K562 (cell line): ENCODE results near the gene NF1. TPM values are rescaled to one million over a fixed set of nuclear protein-coding genes. Genes with fewer than 3 reads are reported as not detected.

Experiments used
- ATAC-seq: fragments of 200-7000 bp; cut with Tn5 transposase; 3 replicates; pipeline ENCODE4 v1.9.1; 2020; ENCODE audit warnings: moderate library complexity
- BruUV-seq: library from RNA; stranded (reverse); fragments of 400-500 nt; replicated peaks from 2 replicates; lab custom pipeline; 2021; lab: Mats Ljungman, UMichigan
- CTCF ChIA-PET: fragments of 300-600 bp; formaldehyde crosslinking; extraction: SDS; loops from one replicate; lab custom pipeline; 2021; ENCODE audit warnings: low intra/inter-chr PET ratio; lab: Yijun Ruan, JAX
- POLR2A ChIA-PET: fragments of 300-600, 350-650 bp; sonication (Branson Sonifier 250); formaldehyde crosslinking; extraction: SDS; loops from one replicate; lab custom pipeline; 2021; ENCODE audit warnings: antibody characterized with exemption, inconsistent platforms; lab: Yijun Ruan, JAX
- DNase-seq, 4 experiments: peaks; one replicate each; pipeline versions ENCODE4 v3.0.0 to v3.0.0-alpha.2; 2011 to 2018; ENCODE audit warnings: low spot score in 3 of 4, mixed read lengths in 3 of 4; ENCODE audit errors: extremely low read depth in 1 of 4
- FAIRE-seq: peaks from 2 replicates; lab custom pipeline; 2011; peaks lifted over from hg19 to GRCh38; lab: Jason Lieb, UNC
- H2AFZ ChIP-seq: 2 replicates; pipeline ENCODE4 v1.6.0; 2011; ENCODE audit warnings: low read depth, low read length, control low read depth, inconsistent platforms
- H3K27ac ChIP-seq: fragments of 200-600 bp; 3 replicates; pipeline ENCODE4 v1.8.0; 2011; ENCODE audit warnings: low read depth, mild to moderate bottlenecking, control low read depth, inconsistent platforms, low read length, moderate library complexity, mixed read lengths; ENCODE audit errors: extremely low read depth
- H3K27me3 ChIP-seq, 2 experiments: fragments of 300-600 bp in 1 of 2; 2 replicates in 1 of 2; 3 replicates in 1 of 2; pipeline versions ENCODE4 v1.6.0 to v1.8.0; 2011; ENCODE audit warnings: inconsistent platforms in 2 of 2, low read length in 2 of 2, mild to moderate bottlenecking in 1 of 2, mixed read lengths in 1 of 2, moderate library complexity in 1 of 2; ENCODE audit not compliant: control insufficient read depth in 2 of 2, insufficient read depth in 2 of 2
- H3K36me3 ChIP-seq: fragments of 300-600 bp; 3 replicates; pipeline ENCODE4 v1.8.0; 2011; ENCODE audit warnings: mild to moderate bottlenecking, low read length, inconsistent platforms; ENCODE audit not compliant: control insufficient read depth, insufficient read depth
- H3K4me1 ChIP-seq, 2 experiments: fragments of 200-600 bp in 1 of 2; replicated peaks in 1 of 2; 2 replicates in 1 of 2; 3 replicates in 1 of 2; pipeline versions ENCODE4 v1.5.1 to v1.8.0; 2011; ENCODE audit warnings: inconsistent platforms in 2 of 2, low read length in 2 of 2, mild to moderate bottlenecking in 1 of 2, mixed read lengths in 1 of 2, moderate library complexity in 1 of 2; ENCODE audit not compliant: control insufficient read depth in 2 of 2, insufficient read depth in 2 of 2
- H3K4me2 ChIP-seq: 2 replicates; pipeline ENCODE4 v1.6.1; 2011; ENCODE audit warnings: low read length, control low read depth, inconsistent platforms, mixed read lengths; ENCODE audit not compliant: insufficient read depth
- H3K4me3 ChIP-seq: fragments of 200-600 bp; sonication (generic), shearing (Covaris generic); 2 replicates; pipeline ENCODE4 v1.5.1; 2016; ENCODE audit warnings: control low read depth, inconsistent platforms
- H3K79me2 ChIP-seq: fragments of 200-600 bp; 3 replicates; pipeline ENCODE4 v1.8.0; 2011; ENCODE audit warnings: low read length, inconsistent platforms; ENCODE audit not compliant: control insufficient read depth, insufficient read depth
- H3K9ac ChIP-seq, 2 experiments: 2 replicates each; pipeline versions ENCODE4 v1.6.0 to v1.6.1; 2011; ENCODE audit warnings: low read depth in 2 of 2, low read length in 2 of 2, control low read depth in 1 of 2, inconsistent platforms in 1 of 2, mild to moderate bottlenecking in 1 of 2, mixed read lengths in 1 of 2; ENCODE audit not compliant: insufficient read depth in 1 of 2
- H3K9me1 ChIP-seq: one replicate; pipeline ENCODE4 v1.6.0; 2011; ENCODE audit warnings: inconsistent platforms, mild to moderate bottlenecking, low read length, moderate library complexity; ENCODE audit not compliant: control insufficient read depth, insufficient read depth
- H3K9me3 ChIP-seq: replicated peaks from 2 replicates; pipeline ENCODE4 v1.5.1; 2011; ENCODE audit warnings: low read depth, low read length, inconsistent platforms; ENCODE audit not compliant: control insufficient read depth, insufficient read depth
- H4K20me1 ChIP-seq: replicated peaks from 2 replicates; pipeline ENCODE4 v1.6.1; 2011; ENCODE audit warnings: low read length, inconsistent platforms, mixed read lengths; ENCODE audit not compliant: control insufficient read depth, insufficient read depth
- ATF6 ChIP-seq: sonication (generic); formaldehyde crosslinking; IDR thresholded peaks from 2 replicates; pipeline ENCODE4 v1.4.0; 2020; ENCODE audit warnings: mild to moderate bottlenecking, missing genetic modification reagents
- BDP1 ChIP-seq: IDR thresholded peaks from 3 replicates; pipeline ENCODE4 v1.6.1; 2011; ENCODE audit not compliant: insufficient read length, insufficient read depth
- CHD2 ChIP-seq: IDR thresholded peaks from 2 replicates; pipeline ENCODE4 v1.6.1; 2011; ENCODE audit warnings: low read depth, low read length
- HCFC1 ChIP-seq: IDR thresholded peaks from 2 replicates; pipeline ENCODE4 v1.6.1; 2012; ENCODE audit warnings: low read depth, low read length, improper control_type of control experiment
- IFI16 ChIP-seq: fragments of 250-450 bp; sonication (Bioruptor Pico); IDR thresholded peaks from 2 replicates; pipeline ENCODE4 v2.1.2; 2022; ENCODE audit warnings: mild to moderate bottlenecking, inconsistent platforms
- KDM2B ChIP-seq: fragments of 250-450 bp; sonication (Bioruptor Pico); IDR thresholded peaks from 2 replicates; pipeline ENCODE4 v1.8.0; 2021; ENCODE audit warnings: mild to moderate bottlenecking, moderate library complexity
- KDM5B ChIP-seq: fragments of 200-600 bp; sonication (generic); IDR thresholded peaks from 2 replicates; pipeline ENCODE4 v1.6.1; 2012; ENCODE audit warnings: low read depth, mild to moderate bottlenecking, moderate library complexity, low read length, control low read depth, inconsistent platforms; ENCODE audit not compliant: insufficient replicate concordance
- MCM5 ChIP-seq: fragments of 450-650 bp; IDR thresholded peaks from 2 replicates; pipeline ENCODE4 v1.6.1; 2016; ENCODE audit warnings: low read depth
- NRF1 ChIP-seq, 2 experiments: fragments of 450-650 bp; IDR thresholded peaks in 1 of 2; conservative IDR thresholded peaks in 1 of 2; 2 replicates each; pipeline ENCODE4 v1.6.1; 2014; ENCODE audit warnings: mild to moderate bottlenecking in 2 of 2
- POLR2H ChIP-seq: IDR thresholded peaks from 2 replicates; pipeline ENCODE4 v1.6.1; 2016; ENCODE audit warnings: missing genetic modification characterization, low read depth, mild to moderate bottlenecking, control low read depth, missing compliant biosample characterization, moderate library complexity
- SAFB ChIP-seq: fragments of 200-400 bp; formaldehyde crosslinking; IDR thresholded peaks from 2 replicates; pipeline ENCODE4 v1.6.1; 2017; ENCODE audit warnings: low read depth, low read length, borderline replicate concordance
- SIX5 ChIP-seq, 2 experiments: IDR thresholded peaks; 2 replicates each; pipeline ENCODE4 v1.6.1; 2011; ENCODE audit warnings: low read length in 2 of 2, borderline replicate concordance in 1 of 2, low read depth in 1 of 2, mild to moderate bottlenecking in 1 of 2, moderate library complexity in 1 of 2; ENCODE audit not compliant: insufficient read depth in 1 of 2
- ZBTB17 ChIP-seq: fragments of 450-650 bp; formaldehyde crosslinking; IDR thresholded peaks from 2 replicates; pipeline ENCODE4 v1.4.0; 2020; ENCODE audit warnings: mild to moderate bottlenecking
- WGBS: fragments of 100-300 bp; shearing (Covaris generic); methylation state at CpG from one replicate; pipeline ENCODE4 v1.1.6; 2016; ENCODE audit warnings: low coverage, mixed read lengths; ENCODE audit not compliant: insufficient coverage; ENCODE audit errors: missing lambda C conversion rate; 5-methylcytosine and 5-hydroxymethylcytosine counted together
- in situ Hi-C: fragments of 300-500 bp; cut with MboI; formaldehyde crosslinking; loops from 4 replicates; pipeline ENCODE4 v1.15.0; 2018; ENCODE audit warnings: inconsistent platforms, mixed read lengths
- intact Hi-C: fragments of 100-400 bp; cut with micrococcal nuclease; formaldehyde crosslinking; loops from 2 replicates; pipeline ENCODE4 v1.14.2; 2022
- polyA plus RNA-seq, 8 experiments: library from polyadenylated mRNA; depleted of rRNA in 4 of 8; stranded (reverse) in 5 of 8; unstranded in 3 of 8; fragments of >200 nt; fragmentation: Nextera tagmentation in 2 of 8; fragmentation: Illumina TruSeq in 1 of 8; extraction: Ambion mirVana in 2 of 8; extraction: Trizol in 1 of 8; gene quantifications; 2 replicates each; pipeline versions ENCODE4 v1.2.1 to v1.2.3, GENCODE V29; 2011 to 2014; ENCODE audit warnings: inconsistent platforms in 1 of 8, missing spikeins in 1 of 8
- total RNA-seq, 7 experiments: library from RNA; depleted of rRNA in 6 of 7; stranded (reverse); fragments of >200 nt in 6 of 7; fragmentation: Illumina TruSeq in 2 of 7; extraction: Trizol in 2 of 7; gene quantifications; 2 replicates each; pipeline versions ENCODE4 v1.2.1 to v1.2.3, GENCODE V29; 2011 to 2021; ENCODE audit warnings: low replicate concordance in 1 of 7
- TF ChIP-seq, protein P1 (sequence below): fragments of 200-400 bp; formaldehyde crosslinking; IDR thresholded peaks from 2 replicates; pipeline ENCODE4 v1.6.1; 2017; ENCODE audit warnings: mild to moderate bottlenecking, low read depth, low read length, moderate library complexity
- TF ChIP-seq, protein P2 (sequence below): fragments of 450-650 bp; formaldehyde crosslinking; IDR thresholded peaks from 2 replicates; pipeline ENCODE4 v1.4.0; 2022; ENCODE audit warnings: mild to moderate bottlenecking, moderate library complexity

The NF1 gene
- total and polyA plus RNA-seq, 9 of the 15 experiments (the other 6 are each of a cell fraction or from before 2014, with no cell fraction given) = 3.4 to 41.9 (median 24.3) TPM

- WGBS = 100% methylated on average over 2 of the region's 2 CpGs
- BruUV-seq = no TSS peak
- peaks cover 28% of the 10 kb centered on the region for H3K36me3 ChIP-seq
- H3K27me3 ChIP-seq = no peaks in the 10 kb centered on the region
- no peaks in the 10 kb centered on the region for H3K4me1 ChIP-seq
- CTCF ChIA-PET = no interaction called here
- DNase-seq = no peak
- FAIRE-seq = no peak
- no peaks in the 10 kb centered on the region for H3K79me2 ChIP-seq
- no peak for ATAC-seq
- no peak overlapping the region for H3K4me2 ChIP-seq
- no peaks in the 10 kb centered on the region for H4K20me1 ChIP-seq
- H3K9me1 ChIP-seq = no peaks in the 10 kb centered on the region
- no peak overlapping the region for H3K9ac ChIP-seq
- in situ Hi-C loops = no loop called here
- no peaks in the 10 kb centered on the region for H3K9me3 ChIP-seq
- TF ChIP-seq IFI16 (CRISPR knock-in tag) = no peak
- TF ChIP-seq SIX5 (IDR thresholded peaks at IDR 0.05; ENCODE audit: borderline replicate concordance in 1 of 2, insufficient read depth in 1 of 2, low read depth in 1 of 2, low read length in 2 of 2) = no peak
- TF ChIP-seq BDP1 = no peak
- no peak for TF ChIP-seq NRF1 (conservative IDR thresholded peaks at IDR 0.05 in 1 of 2, IDR thresholded peaks at IDR 0.05 in 1 of 2)
- TF ChIP-seq SAFB = no peak
- no peak for TF ChIP-seq KDM5B
- TF ChIP-seq, protein P1, sequence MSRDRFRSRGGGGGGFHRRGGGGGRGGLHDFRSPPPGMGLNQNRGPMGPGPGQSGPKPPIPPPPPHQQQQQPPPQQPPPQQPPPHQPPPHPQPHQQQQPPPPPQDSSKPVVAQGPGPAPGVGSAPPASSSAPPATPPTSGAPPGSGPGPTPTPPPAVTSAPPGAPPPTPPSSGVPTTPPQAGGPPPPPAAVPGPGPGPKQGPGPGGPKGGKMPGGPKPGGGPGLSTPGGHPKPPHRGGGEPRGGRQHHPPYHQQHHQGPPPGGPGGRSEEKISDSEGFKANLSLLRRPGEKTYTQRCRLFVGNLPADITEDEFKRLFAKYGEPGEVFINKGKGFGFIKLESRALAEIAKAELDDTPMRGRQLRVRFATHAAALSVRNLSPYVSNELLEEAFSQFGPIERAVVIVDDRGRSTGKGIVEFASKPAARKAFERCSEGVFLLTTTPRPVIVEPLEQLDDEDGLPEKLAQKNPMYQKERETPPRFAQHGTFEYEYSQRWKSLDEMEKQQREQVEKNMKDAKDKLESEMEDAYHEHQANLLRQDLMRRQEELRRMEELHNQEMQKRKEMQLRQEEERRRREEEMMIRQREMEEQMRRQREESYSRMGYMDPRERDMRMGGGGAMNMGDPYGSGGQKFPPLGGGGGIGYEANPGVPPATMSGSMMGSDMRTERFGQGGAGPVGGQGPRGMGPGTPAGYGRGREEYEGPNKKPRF = no peak
- no peak for TF ChIP-seq ATF6 (CRISPR knock-in tag)
- TF ChIP-seq MCM5 = no peak
- TF ChIP-seq HCFC1 = no peak
- TF ChIP-seq ZBTB17 (CRISPR knock-in tag) = no peak
- no peak for TF ChIP-seq CHD2
- TF ChIP-seq, protein P2, sequence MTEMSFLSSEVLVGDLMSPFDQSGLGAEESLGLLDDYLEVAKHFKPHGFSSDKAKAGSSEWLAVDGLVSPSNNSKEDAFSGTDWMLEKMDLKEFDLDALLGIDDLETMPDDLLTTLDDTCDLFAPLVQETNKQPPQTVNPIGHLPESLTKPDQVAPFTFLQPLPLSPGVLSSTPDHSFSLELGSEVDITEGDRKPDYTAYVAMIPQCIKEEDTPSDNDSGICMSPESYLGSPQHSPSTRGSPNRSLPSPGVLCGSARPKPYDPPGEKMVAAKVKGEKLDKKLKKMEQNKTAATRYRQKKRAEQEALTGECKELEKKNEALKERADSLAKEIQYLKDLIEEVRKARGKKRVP (CRISPR knock-in tag) = no peak
- no peak for TF ChIP-seq KDM2B (CRISPR knock-in tag)
- no peak for TF ChIP-seq POLR2H (tag)
- TF ChIP-seq, all 486 proteins: peak for 0
- H3K4me3 ChIP-seq = no peak overlapping the region
- no peak overlapping the region for H3K27ac ChIP-seq
- POLR2A ChIA-PET = interaction anchor here (0.7 kb wide), 1 partner anchor 24 kb away, joined by 3 read pairs; no protein-coding TSS in a partner anchor
- intact Hi-C loops = no loop called here
- H2AFZ ChIP-seq = no peak overlapping the region
These were observed 61.5 kb downstream of the NF1 start for GRCh38 chr17:31156326-31156725.
